HG03460 (cell line): Measurements from ENCODE around the gene OR11H6.
"Not testable (repeated sequence)": the region's sequence is repeated elsewhere in the genome, so short reads cannot be mapped to it uniquely, and the experiment has no call there.

Experiments
- ATAC-seq: cut with Tn5 transposase; IDR thresholded peaks from one replicate; pipeline ENCODE4 v1.9.1; 2021; ENCODE audit not compliant: unreplicated experiment

The OR11H6 gene

GRCh38 chr14:20223410-20223809, at the start of gene OR11H6:
Gene OR11H6, plus strand, starts transcription at chr14:20223710. Its CDS starts 0 bp downstream, at chr14:20223710.
- no peak for ATAC-seq

- ATAC-seq: not testable (repeated sequence)
These were observed 49.3 kb upstream of the OR11H6 start for GRCh38 chr14:20174205-20174604.

DNA sequence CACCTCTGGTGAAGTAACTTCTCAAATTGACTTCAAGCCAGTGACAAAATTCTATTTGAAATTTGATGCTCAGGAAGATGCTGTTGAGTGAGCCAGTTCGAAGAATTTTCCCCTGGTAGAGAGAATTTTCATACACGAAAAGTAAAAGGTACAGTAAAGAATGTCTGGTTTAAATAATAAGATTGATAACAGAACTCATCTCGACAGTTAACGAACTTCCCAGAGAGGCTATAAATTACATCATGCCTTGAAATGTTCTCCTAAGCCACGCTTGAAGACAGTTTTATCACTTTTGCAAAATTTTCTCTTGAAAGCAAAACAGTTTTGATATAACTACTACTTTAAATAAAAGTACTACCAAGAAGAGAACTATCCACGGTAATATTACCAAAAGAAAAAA, 47.2 kb upstream of the OR11H6 start:
- ATAC-seq: no peak

DNA sequence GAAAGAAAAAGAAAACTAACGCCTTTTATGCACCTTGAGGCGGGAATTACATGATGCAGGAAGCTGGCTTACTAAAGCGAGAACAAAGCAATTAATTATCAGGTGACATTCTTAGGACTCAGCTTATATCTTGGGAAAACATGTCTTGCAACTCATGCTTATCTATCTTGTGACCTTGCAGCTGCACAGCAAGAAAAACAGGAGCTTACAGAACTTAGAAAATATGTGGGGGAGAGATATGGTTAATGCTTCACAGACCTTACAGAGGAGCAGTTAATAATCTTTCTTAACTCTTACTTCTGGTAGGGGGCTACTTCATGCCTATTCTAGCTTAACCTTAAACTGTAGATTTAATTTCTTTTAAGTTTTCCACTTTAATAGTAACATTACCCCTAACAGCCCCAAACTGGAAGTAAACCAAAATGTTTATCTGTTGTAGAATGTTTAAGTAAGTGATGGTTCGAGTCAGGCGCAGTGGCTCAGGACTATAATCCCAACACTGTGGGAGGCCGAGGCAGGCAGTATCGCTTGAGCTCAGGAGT, 46.0 kb upstream of the OR11H6 start:
- ATAC-seq: no peak

DNA sequence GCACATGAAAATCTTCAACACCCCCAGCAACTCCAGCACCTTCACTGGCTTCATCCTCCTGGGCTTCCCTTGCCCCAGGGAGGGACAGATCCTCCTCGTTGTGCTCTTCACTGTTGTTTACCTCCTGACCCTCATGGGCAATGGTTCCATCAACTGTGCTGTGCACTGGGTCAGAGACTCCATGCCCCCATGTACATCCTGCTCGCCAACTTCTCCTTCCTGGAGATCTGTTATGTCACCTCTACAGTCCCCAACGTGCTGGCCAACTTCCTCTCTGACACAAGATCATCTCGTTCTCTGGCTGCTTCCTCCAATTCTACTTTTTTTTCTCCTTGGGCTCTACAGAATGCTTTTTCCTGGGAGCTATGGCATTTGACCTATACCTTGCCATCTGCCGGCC, 44.3 kb upstream of the OR11H6 start:
- no peak for ATAC-seq

DNA sequence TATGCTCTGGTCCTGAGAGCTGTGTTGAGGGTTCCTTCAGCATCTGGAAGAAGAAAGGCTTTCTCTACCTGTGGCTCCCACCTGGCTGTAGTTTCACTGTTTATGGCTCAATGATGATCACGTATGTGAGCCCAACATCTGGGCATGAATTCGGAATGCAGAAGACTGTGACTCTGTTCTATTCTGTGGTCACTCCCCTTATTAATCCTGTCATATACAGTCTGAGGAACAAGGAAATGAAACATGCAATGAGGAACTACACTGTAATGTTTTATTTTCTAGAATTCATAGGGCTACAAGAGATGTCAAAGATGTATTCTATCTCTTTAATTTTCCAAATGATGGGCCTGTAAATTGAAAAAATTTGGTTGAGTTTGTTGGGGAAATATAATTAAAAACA, 43.6 kb upstream of the OR11H6 start:
- no peak for ATAC-seq

DNA sequence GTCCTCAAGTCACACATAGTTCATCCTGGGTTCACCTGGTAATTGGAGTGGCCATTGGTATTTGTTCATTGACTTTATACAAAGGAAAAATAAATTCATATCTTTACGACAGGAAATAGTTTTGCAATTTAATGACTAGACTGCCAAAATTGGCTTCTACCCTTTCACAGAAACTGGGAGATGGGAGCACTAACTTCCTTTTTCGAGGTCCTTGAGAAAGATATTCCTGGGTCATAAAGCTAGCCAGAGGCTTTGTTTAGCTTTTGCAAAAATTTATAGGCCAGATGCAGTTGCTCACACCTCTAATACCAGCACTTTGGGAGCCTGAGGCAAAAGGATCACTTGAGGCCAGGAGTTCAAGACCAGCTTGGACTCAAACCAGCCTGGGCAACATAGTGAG, 43.0 kb upstream of the OR11H6 start:
- no peak for ATAC-seq

DNA sequence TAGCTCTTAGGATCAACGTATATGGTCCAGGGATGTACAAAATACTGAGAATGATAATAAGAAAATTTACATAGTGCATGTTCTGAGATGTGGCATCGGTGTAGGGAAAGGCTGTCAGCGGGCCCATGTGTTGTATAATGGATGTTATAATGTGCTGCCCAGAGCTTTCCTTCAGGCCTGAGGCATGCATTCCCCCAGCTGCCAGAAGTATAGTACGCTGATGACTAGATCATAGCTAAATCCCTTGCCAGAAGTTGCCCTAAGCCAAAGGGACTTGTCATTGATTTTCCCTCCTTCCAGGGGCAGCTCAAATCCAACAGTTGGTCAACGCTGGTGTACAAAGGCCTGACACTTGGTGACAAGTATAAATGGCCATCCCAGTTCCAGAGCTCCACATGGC, 39.3 kb upstream of the OR11H6 start:
- ATAC-seq: no peak

GRCh38 chr14:20190596-20190995, 32.9 kb upstream of the OR11H6 start, which contains the start of gene OR11G2:
Gene OR11G2, plus strand, starts transcription at chr14:20190896. Its CDS starts 6,542 bp downstream, at chr14:20197438.
- ATAC-seq: no peak

- no peak for ATAC-seq
These were observed 32.1 kb upstream of the OR11H6 start for GRCh38 chr14:20191396-20191795.

DNA sequence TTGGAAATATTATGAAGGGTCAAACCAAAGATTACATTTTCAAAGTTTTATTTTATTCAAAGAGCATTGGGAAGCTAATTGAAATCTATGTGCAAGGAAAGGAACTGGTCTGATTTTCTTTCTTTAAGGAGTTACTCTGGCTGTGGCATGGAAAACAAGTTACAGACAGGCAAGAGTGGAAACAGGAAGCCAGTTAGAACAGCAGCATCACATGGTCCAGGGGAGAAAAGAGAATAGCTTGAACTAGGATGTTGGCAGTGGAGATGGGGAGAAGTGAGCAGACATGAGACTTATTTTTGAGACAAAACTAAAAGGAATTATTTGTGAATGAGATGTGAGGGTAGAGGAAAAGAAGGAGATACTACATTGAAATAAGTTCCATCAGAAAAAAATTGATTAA, 29.4 kb upstream of the OR11H6 start:
- no peak for ATAC-seq

- not testable (repeated sequence) for ATAC-seq
These were observed 28.3 kb upstream of the OR11H6 start for GRCh38 chr14:20195170-20195569.

- no peak for ATAC-seq
These were observed 27.6 kb upstream of the OR11H6 start for GRCh38 chr14:20195911-20196310.

GRCh38 chr14:20197459-20197858, 26.1 kb upstream of the OR11H6 start:
- no peak for ATAC-seq

DNA sequence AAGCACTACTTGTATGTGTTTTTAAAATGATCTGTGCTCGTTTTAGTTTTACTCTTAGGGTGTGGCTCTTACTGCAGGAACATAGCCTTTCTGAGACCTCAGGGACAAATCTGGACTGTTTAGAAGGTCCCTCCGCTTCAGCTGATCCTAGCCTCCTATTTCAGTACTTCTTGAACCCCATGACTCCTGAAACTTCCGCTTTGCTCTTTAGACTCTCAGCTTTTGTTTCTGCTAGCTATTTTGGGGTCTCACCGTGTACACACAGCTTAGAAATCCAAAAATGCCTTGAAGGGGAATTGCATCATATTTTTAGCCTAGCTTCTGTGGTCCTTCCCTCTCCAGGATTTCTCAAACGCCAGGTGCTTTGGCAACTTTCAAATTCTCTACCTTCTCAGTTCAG, 24.5 kb upstream of the OR11H6 start:
- no peak for ATAC-seq

GRCh38 chr14:20204721-20205120, 18.8 kb upstream of the OR11H6 start:
- ATAC-seq: no peak

DNA sequence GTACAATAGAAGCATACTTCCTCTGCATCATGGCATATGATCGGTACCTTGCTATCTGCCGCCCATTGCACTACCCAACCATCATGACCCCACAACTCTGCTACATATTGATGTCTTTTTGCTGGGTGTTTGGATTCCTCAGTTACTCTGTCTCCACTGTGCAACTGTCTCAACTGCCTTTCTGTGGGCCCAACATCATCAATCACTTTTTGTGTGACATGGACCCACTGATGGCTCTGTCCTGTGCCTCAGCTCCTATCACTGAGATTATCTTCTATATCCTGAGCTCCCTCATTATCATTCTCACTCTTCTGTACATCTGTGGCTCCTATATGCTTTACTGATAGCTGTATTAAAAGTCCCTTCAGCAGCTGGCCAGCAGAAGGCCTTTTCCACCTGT, 13.9 kb upstream of the OR11H6 start:
- ATAC-seq: no peak

DNA sequence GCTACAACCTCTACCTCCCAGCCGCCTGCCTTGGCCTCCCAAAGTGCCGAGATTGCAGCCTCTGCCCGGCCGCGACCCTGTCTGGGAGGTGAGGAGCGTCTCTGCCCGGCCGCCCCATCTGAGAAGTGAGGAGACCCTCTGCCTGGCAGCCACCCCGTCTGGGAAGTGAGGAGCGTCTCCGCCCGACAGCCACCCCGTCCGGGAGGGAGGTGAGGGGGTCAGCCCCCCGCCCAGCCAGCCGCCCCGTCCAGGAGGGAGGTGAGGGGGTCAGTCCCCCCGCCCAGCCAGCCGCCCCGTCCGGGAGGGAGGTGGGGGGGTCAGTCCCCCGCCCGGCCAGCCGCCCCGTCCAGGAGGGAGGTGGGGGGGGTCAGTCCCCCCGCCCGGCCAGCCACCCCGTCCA, 11.1 kb upstream of the OR11H6 start:
- ATAC-seq: not testable (repeated sequence)

DNA sequence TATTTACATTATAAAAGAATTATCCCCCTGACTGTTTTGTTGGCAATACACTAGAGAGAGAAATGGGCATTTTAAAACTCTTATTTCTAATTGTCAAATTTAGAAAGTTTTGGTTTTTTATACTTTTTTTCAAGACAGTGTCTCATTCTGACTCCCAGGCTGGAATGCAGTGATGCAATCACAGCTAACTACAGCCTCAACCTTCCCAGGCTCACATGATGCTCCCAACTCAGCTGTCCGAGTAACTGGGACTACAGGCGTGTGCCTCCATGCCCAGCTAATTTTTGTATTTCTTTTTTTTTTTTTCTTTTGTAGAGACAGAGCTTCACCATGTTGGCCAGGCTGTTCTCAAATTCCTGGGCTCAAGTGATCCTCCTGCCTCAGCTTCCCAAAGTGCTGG, 8.3 kb upstream of the OR11H6 start:
- ATAC-seq: no peak

DNA sequence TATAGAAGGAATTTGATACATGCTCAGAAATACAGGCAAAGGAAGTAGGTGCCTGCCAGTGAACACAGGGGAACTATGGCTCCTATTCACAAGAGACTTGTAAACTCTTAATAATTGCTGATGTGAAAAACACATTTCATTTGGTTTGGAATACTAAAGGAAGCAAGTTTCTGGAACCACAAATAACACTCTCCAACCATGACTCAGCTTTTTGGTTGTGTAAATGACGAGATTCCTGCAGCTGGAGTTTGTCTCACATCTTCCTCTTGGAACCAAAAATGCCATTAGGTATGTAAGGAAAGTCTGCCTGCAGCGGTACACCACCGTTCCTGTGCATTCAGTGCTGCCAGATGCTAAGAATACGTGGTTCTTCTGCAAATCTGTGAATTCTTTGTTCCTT, 4.5 kb upstream of the OR11H6 start:
- no peak for ATAC-seq

DNA sequence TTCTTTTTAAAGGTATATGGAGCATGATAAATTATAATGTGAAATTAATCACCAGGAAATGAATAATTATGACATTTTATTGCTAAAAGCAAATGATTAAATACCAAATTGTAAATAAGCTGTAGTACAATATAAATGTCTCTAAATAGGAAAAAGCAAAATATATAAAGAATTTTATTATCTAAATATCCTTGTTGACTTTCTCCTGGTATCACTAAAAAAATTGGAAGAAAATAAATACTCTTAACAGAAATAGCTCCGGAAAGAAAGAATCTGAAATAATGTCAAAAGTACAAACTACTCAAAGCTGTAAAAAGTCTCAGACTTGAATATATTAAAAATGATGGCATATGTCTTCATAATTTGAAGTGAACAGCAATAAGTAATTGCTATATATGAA, 5.2 kb downstream of the OR11H6 start, which contains the start of gene OR11H7:
Gene OR11H7, plus strand, starts transcription at position 301 of the 400 bp plus-strand sequence.
- ATAC-seq: no peak

GRCh38 chr14:20235415-20235814, 11.9 kb downstream of the OR11H6 start:
- not testable (repeated sequence) for ATAC-seq

DNA sequence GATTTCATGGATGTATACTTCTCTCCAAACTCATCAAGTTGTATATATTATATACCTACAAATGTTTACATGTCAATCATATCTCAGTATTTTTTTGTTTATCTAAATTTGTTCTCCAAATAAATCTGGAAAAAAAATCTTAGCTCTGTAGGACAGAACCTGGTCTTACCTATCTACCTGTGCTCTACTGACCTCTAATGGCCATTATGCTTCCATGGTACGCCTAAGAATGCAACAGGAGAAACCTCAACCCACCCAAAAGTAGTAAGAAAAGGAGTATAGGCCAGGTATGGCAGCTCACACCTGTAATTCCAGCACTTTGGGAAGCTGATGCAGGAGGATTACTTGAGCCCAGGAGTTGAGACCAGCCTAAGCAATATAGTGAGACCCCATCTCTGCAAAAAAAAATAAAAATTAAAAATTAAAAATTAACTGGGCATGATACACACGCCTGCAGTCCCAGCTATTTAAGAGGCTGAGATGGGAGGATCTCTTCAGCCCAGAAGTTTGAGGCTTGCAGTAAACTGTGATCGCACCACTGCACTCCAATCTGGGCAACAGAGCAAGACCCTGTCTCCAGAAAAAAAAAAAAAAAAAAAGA, 24.2 kb downstream of the OR11H6 start:
- no peak for ATAC-seq
